Panc1 (cell line): ENCODE results near the gene PXK. TPM values are rescaled to one million over a fixed set of nuclear protein-coding genes. Genes with fewer than 3 reads are reported as not detected.
A peak's percentile ranks its signal among the peaks of the same experiment; 100 is the strongest.

Experiments used
- ATAC-seq: fragments of 200-7000 bp; cut with Tn5 transposase; 2 replicates; pipeline ENCODE4 v1.9.1; 2020; ENCODE audit warnings: mild to moderate bottlenecking, moderate library complexity
- BruUV-seq: library from RNA; stranded (reverse); fragments of 400-500 nt; replicated peaks from 2 replicates; lab custom pipeline; 2021; lab: Mats Ljungman, UMichigan
- CTCF ChIA-PET: fragments of 300-600 bp; sonication (Branson Sonifier 250); formaldehyde crosslinking; loops from one replicate; lab custom pipeline; 2022; ENCODE audit warnings: antibody characterized with exemption; lab: Charles Lee
- POLR2A ChIA-PET: fragments of 300-600 bp; sonication (Branson Sonifier 250); formaldehyde crosslinking; loops from one replicate; lab custom pipeline; 2022; ENCODE audit warnings: antibody characterized with exemption; lab: Charles Lee
- DNase-seq: peaks from one replicate; pipeline ENCODE4 v3.0.0-alpha.2; 2010; ENCODE audit warnings: low read depth, low spot score
- H3K27ac ChIP-seq: 2 replicates; pipeline ENCODE4 v1.5.1; 2011; ENCODE audit warnings: mild to moderate bottlenecking, low read length, inconsistent platforms
- H3K27me3 ChIP-seq: fragments of 200-500 bp; sonication (Bioruptor generic); 2 replicates; pipeline ENCODE4 v1.6.0; 2014; ENCODE audit warnings: low read length, inconsistent platforms; ENCODE audit not compliant: control insufficient read depth, insufficient read depth
- H3K36me3 ChIP-seq: fragments of 200-500 bp; sonication (Bioruptor generic); 2 replicates; pipeline ENCODE4 v1.5.1; 2014; ENCODE audit warnings: inconsistent platforms, mild to moderate bottlenecking, low read length, moderate library complexity; ENCODE audit not compliant: control insufficient read depth, insufficient read depth
- H3K4me1 ChIP-seq: 2 replicates; pipeline ENCODE4 v1.5.1; 2011; ENCODE audit warnings: inconsistent platforms, mild to moderate bottlenecking, low read length, moderate library complexity; ENCODE audit not compliant: control insufficient read depth, insufficient read depth
- H3K4me3 ChIP-seq, 2 experiments: 2 replicates each; pipeline ENCODE4 v1.5.1; 2011 to 2012; ENCODE audit warnings: low read depth in 2 of 2, low read length in 2 of 2, mild to moderate bottlenecking in 2 of 2, inconsistent platforms in 1 of 2, moderate library complexity in 1 of 2
- H3K9me3 ChIP-seq: fragments of 200-500 bp; sonication (Bioruptor generic); 2 replicates; pipeline ENCODE4 v1.5.1; 2014; ENCODE audit warnings: low read depth, mild to moderate bottlenecking, inconsistent platforms, low read length, moderate library complexity; ENCODE audit not compliant: control insufficient read depth, insufficient read depth
- CTCF ChIP-seq: fragments of 450-650 bp; IDR thresholded peaks from 2 replicates; pipeline ENCODE4 v1.5.1; 2017; ENCODE audit warnings: mild to moderate bottlenecking
- POLR2AphosphoS5 ChIP-seq: IDR thresholded peaks from 2 replicates; pipeline ENCODE4 v1.6.1; 2012; ENCODE audit warnings: mild to moderate bottlenecking, low read depth, low read length, moderate library complexity
- REST ChIP-seq, 2 experiments: IDR thresholded peaks; 2 replicates each; pipeline ENCODE4 v1.6.1; 2011 to 2012; ENCODE audit warnings: low read depth in 2 of 2, control low read depth in 1 of 2, low read length in 1 of 2, mild to moderate bottlenecking in 1 of 2, moderate library complexity in 1 of 2; ENCODE audit not compliant: insufficient read depth in 1 of 2
- SIN3A ChIP-seq: IDR thresholded peaks from 2 replicates; pipeline ENCODE4 v1.6.1; 2012; ENCODE audit warnings: low read depth, mild to moderate bottlenecking, low read length, moderate library complexity, borderline replicate concordance; ENCODE audit not compliant: insufficient read depth
- TCF7L2 ChIP-seq: IDR thresholded peaks from 2 replicates; pipeline ENCODE4 v1.6.1; 2011; ENCODE audit warnings: mild to moderate bottlenecking, low read depth, low read length, inconsistent platforms
- in situ Hi-C: cut with HindIII; loops from 2 replicates; pipeline ENCODE4 v1.10.0; 2016; ENCODE audit warnings: low sequenced_read_pairs, low pct_unique_long_range_greater_than_20kb
- intact Hi-C: fragments of 100-400 bp; cut with micrococcal nuclease; formaldehyde crosslinking; loops from one replicate; pipeline ENCODE4 v1.10.0; 2022; ENCODE audit not compliant: unreplicated experiment
- total RNA-seq: library from RNA; stranded (reverse); gene quantifications from one replicate; pipeline ENCODE4 v1.2.1, GENCODE V29; 2021; ENCODE audit not compliant: unreplicated experiment

PXK gene
- total RNA-seq, 1 experiment from 2014 or later: 14.2 TPM

GRCh38 chr3:58350627-58351013, 17.9 kb downstream of the PXK start:
- no peak for TF ChIP-seq CTCF
- no peak for TF ChIP-seq REST (IDR thresholded peaks at IDR 0.05; ENCODE audit: insufficient read depth in 1 of 2, low read depth in 2 of 2, low read length in 1 of 2)
- no peak for TF ChIP-seq POLR2AphosphoS5
- no peak for TF ChIP-seq SIN3A
- TF ChIP-seq TCF7L2: no peak
- Histone ChIP-seq H3K9me3 (no peaks in the 10 kb centered on the region), H3K27me3 (no peaks in the 10 kb centered on the region), H3K27ac (no peak overlapping the region), H3K4me3 (no peak overlapping the region), H3K4me1 (no peaks in the 10 kb centered on the region), H3K36me3 (no peaks in the 10 kb centered on the region)
- POLR2A ChIA-PET: interaction anchor here (0.6 kb wide), 1 partner anchor 40 kb away, joined by 3 read pairs; no protein-coding TSS in a partner anchor
- in situ Hi-C loops (no loop called here), intact Hi-C loops (no loop called here)
- DNase-seq: no peak
- no TSS peak for BruUV-seq
- no peak; the same call in 1 of the 2 replicates for ATAC-seq
- CTCF ChIA-PET: interaction anchor here (0.5 kb wide), 1 partner anchor 27 kb away, joined by 6 read pairs; no protein-coding TSS in a partner anchor

- no peaks in the 10 kb centered on the region for H3K36me3 ChIP-seq
- DNase-seq (no peak), ATAC-seq (peak; percentile 64; the same call in 1 of the 2 replicates)
- in situ Hi-C loops (no loop called here), intact Hi-C loops (no loop called here)
- ChIA-PET CTCF (no interaction called here), POLR2A (no interaction called here)
- no peaks in the 10 kb centered on the region for H3K27me3 ChIP-seq
- H3K4me1 ChIP-seq: no peaks in the 10 kb centered on the region
- TF ChIP-seq CTCF (no peak), SIN3A (no peak), REST (IDR thresholded peaks at IDR 0.05; ENCODE audit: insufficient read depth in 1 of 2, low read depth in 2 of 2, low read length in 1 of 2) (no peak), TCF7L2 (no peak), POLR2AphosphoS5 (no peak)
- H3K27ac ChIP-seq: no peak overlapping the region
- H3K4me3 ChIP-seq: no peak overlapping the region
- H3K9me3 ChIP-seq: no peaks in the 10 kb centered on the region
- BruUV-seq: no TSS peak
Measured at GRCh38 chr3:58351920-58352319, 19.2 kb downstream of the PXK start.
